HCT116 (cell line): Measurements from ENCODE around the gene SECTM1. TPM values are rescaled to one million over a fixed set of nuclear protein-coding genes. Genes with fewer than 3 reads are reported as not detected.

Experiments
- ATAC-seq: fragments of 200-7000 bp; cut with Tn5 transposase; 2 replicates; pipeline ENCODE4 v1.9.1; 2020; ENCODE audit warnings: mild to moderate bottlenecking, moderate library complexity
- BruUV-seq: library from RNA; stranded (reverse); fragments of 400-500 nt; replicated peaks from 2 replicates; lab custom pipeline; 2021; lab: Mats Ljungman, UMichigan
- CTCF ChIA-PET: fragments of 300-600 bp; sonication (Branson Sonifier 250); formaldehyde crosslinking; loops from one replicate; lab custom pipeline; 2021; ENCODE audit warnings: antibody characterized with exemption; lab: Charles Lee
- POLR2A ChIA-PET: fragments of 300-600, 350-600 bp; sonication (Branson Sonifier 250); formaldehyde crosslinking; loops from one replicate; lab custom pipeline; 2021; ENCODE audit warnings: antibody characterized with exemption; lab: Charles Lee
- RAD21 ChIA-PET, 2 experiments: fragments of 300-600 bp; sonication (Branson Sonifier 250); formaldehyde crosslinking; loops; one replicate each; lab custom pipeline; 2023; ENCODE audit warnings: low total read pairs in 2 of 2; ENCODE audit not compliant: uncharacterized antibody in 2 of 2, unreplicated experiment in 2 of 2, low non-redundant PET in 1 of 2; lab: Charles Lee
- DNase-seq: peaks from one replicate; pipeline ENCODE4 v3.0.0-alpha.2; 2010; ENCODE audit warnings: low read depth, low spot score
- H2AFZ ChIP-seq: fragments of 200-600 bp; shearing (Covaris generic), sonication (generic); 2 replicates; pipeline ENCODE4 v1.6.1; 2017; ENCODE audit warnings: low read depth, mixed run types, mixed read lengths, antibody characterized with exemption, low read length; ENCODE audit not compliant: poor library complexity, severe bottlenecking
- H3K27ac ChIP-seq: 2 replicates; pipeline ENCODE4 v1.5.1; 2012; ENCODE audit warnings: low read depth, low read length
- H3K27me3 ChIP-seq: fragments of 200-600 bp; sonication (generic); 2 replicates; pipeline ENCODE4 v1.6.1; 2016; ENCODE audit warnings: mixed run types, low read length, mixed read lengths; ENCODE audit not compliant: insufficient read depth
- H3K36me3 ChIP-seq, 2 experiments: fragments of 200-500 bp in 1 of 2; fragments of 200-600 bp in 1 of 2; sonication (Bioruptor generic) in 1 of 2; sonication (generic) in 1 of 2; 2 replicates each; pipeline versions ENCODE4 v1.5.1 to v1.6.1; 2014 to 2016; ENCODE audit warnings: low read length in 2 of 2, inconsistent platforms in 1 of 2, mixed read lengths in 1 of 2, mixed run types in 1 of 2; ENCODE audit not compliant: insufficient read depth in 2 of 2, control insufficient read depth in 1 of 2
- H3K4me1 ChIP-seq, 2 experiments: fragments of 200-600 bp in 1 of 2; sonication (generic) in 1 of 2; 2 replicates each; pipeline versions ENCODE4 v1.5.1 to v1.6.1; 2012 to 2017; ENCODE audit warnings: low read length in 2 of 2, inconsistent platforms in 1 of 2, mild to moderate bottlenecking in 1 of 2, mixed read lengths in 1 of 2, mixed run types in 1 of 2, moderate library complexity in 1 of 2; ENCODE audit not compliant: insufficient read depth in 2 of 2, control insufficient read depth in 1 of 2
- H3K4me2 ChIP-seq: fragments of 200-600 bp; sonication (generic); 2 replicates; pipeline ENCODE4 v1.6.1; 2017; ENCODE audit warnings: mixed run types, low read length, mixed read lengths
- H3K4me3 ChIP-seq, 2 experiments: fragments of 200-600 bp in 1 of 2; sonication (generic) in 1 of 2; replicated peaks in 1 of 2; 2 replicates each; pipeline ENCODE4 v1.5.1; 2011 to 2016; ENCODE audit warnings: low read length in 2 of 2, control low read depth in 1 of 2, low read depth in 1 of 2, mild to moderate bottlenecking in 1 of 2, mixed read lengths in 1 of 2, mixed run types in 1 of 2
- H3K79me2 ChIP-seq: fragments of 200-600 bp; sonication (generic); 2 replicates; pipeline ENCODE4 v1.6.1; 2017; ENCODE audit warnings: mild to moderate bottlenecking, mixed run types, low read length, moderate library complexity, mixed read lengths; ENCODE audit not compliant: insufficient read depth
- H3K9ac ChIP-seq: fragments of 200-600 bp; sonication (generic); 2 replicates; pipeline ENCODE4 v1.6.1; 2016; ENCODE audit warnings: low read length, mixed read lengths
- H3K9me2 ChIP-seq: fragments of 200-600 bp; sonication (generic), shearing (Covaris generic); 2 replicates; pipeline ENCODE4 v1.6.1; 2017; ENCODE audit warnings: mixed run types, mild to moderate bottlenecking, moderate library complexity; ENCODE audit not compliant: insufficient read depth
- H3K9me3 ChIP-seq, 2 experiments: fragments of 200-500 bp in 1 of 2; fragments of 200-600 bp in 1 of 2; sonication (Bioruptor generic) in 1 of 2; sonication (generic) in 1 of 2; 2 replicates each; pipeline ENCODE4 v1.6.1; 2014 to 2017; ENCODE audit warnings: low read length in 2 of 2, mixed read lengths in 2 of 2, inconsistent platforms in 1 of 2, low read depth in 1 of 2, mild to moderate bottlenecking in 1 of 2, mixed run types in 1 of 2, moderate library complexity in 1 of 2; ENCODE audit not compliant: control insufficient read depth in 1 of 2, insufficient read depth in 1 of 2
- H4K20me1 ChIP-seq: fragments of 200-600 bp; sonication (generic), shearing (Covaris generic); 2 replicates; pipeline ENCODE4 v1.6.1; 2017; ENCODE audit warnings: mixed run types, mild to moderate bottlenecking, moderate library complexity; ENCODE audit not compliant: insufficient read depth
- ATF3 ChIP-seq: IDR thresholded peaks from 2 replicates; pipeline ENCODE4 v1.6.1; 2012
- CBX3 ChIP-seq: IDR thresholded peaks from 2 replicates; pipeline ENCODE4 v1.6.1; 2012; ENCODE audit warnings: low read depth
- CEBPB ChIP-seq: IDR thresholded peaks from 2 replicates; pipeline ENCODE4 v1.6.1; 2012; ENCODE audit warnings: low read depth
- EGR1 ChIP-seq: IDR thresholded peaks from 2 replicates; pipeline ENCODE4 v1.6.1; 2012; ENCODE audit warnings: low read depth
- ELF1 ChIP-seq: IDR thresholded peaks from 2 replicates; pipeline ENCODE4 v1.6.1; 2012; ENCODE audit warnings: low read depth, borderline replicate concordance
- EZH2 ChIP-seq: fragments of 200-600 bp; sonication (generic); IDR thresholded peaks from 2 replicates; pipeline ENCODE4 v1.6.1; 2017; ENCODE audit warnings: antibody characterized with exemption, mixed run types
- EZH2phosphoT487 ChIP-seq: fragments of 200-600 bp; IDR thresholded peaks from 2 replicates; pipeline ENCODE4 v1.6.1; 2018; ENCODE audit warnings: antibody characterized with exemption, borderline replicate concordance
- FOSL1 ChIP-seq: IDR thresholded peaks from 2 replicates; pipeline ENCODE4 v1.6.1; 2012; ENCODE audit warnings: low read depth
- POLR2A ChIP-seq: IDR thresholded peaks from 2 replicates; pipeline ENCODE4 v1.7.0; 2011; ENCODE audit warnings: borderline replicate concordance; ENCODE audit not compliant: insufficient read depth, insufficient read length; ENCODE audit errors: extremely low read depth
- POLR2AphosphoS5 ChIP-seq: IDR thresholded peaks from 2 replicates; pipeline ENCODE4 v1.6.1; 2011; ENCODE audit warnings: mild to moderate bottlenecking, low read depth, low read length, moderate library complexity
- RAD21 ChIP-seq: IDR thresholded peaks from 2 replicates; pipeline ENCODE4 v1.6.1; 2012; ENCODE audit warnings: low read depth, mild to moderate bottlenecking
- REST ChIP-seq: IDR thresholded peaks from 2 replicates; pipeline ENCODE4 v1.6.1; 2012; ENCODE audit warnings: low read depth
- SRF ChIP-seq: IDR thresholded peaks from 2 replicates; pipeline ENCODE4 v1.6.1; 2012; ENCODE audit warnings: low read depth
- ZFX ChIP-seq: fragments of 450-650 bp; IDR thresholded peaks from 2 replicates; pipeline ENCODE4 v1.6.1; 2017
- ZNF274 ChIP-seq: fragments of 200-500 bp; sonication (Bioruptor generic); IDR thresholded peaks from 2 replicates; pipeline ENCODE4 v1.6.1; 2014; ENCODE audit warnings: mild to moderate bottlenecking, low read depth, low read length, inconsistent platforms
- intact Hi-C: fragments of 100-400 bp; cut with micrococcal nuclease; formaldehyde crosslinking; loops from 2 replicates; pipeline ENCODE4 v1.10.0; 2022
- total RNA-seq: library from RNA; stranded (reverse); gene quantifications from one replicate; pipeline ENCODE4 v1.2.1, GENCODE V29; 2021; ENCODE audit not compliant: unreplicated experiment
- TF ChIP-seq, protein P1 (sequence below): IDR thresholded peaks from 2 replicates; pipeline ENCODE4 v1.6.1; 2012
- TF ChIP-seq, protein P2 (sequence below): IDR thresholded peaks from 2 replicates; pipeline ENCODE4 v1.6.1; 2011; ENCODE audit warnings: mild to moderate bottlenecking, low read length, moderate library complexity; ENCODE audit not compliant: insufficient replicate concordance; ENCODE audit errors: extremely low read depth

Gene SECTM1
- total RNA-seq, 1 experiment from 2014 or later, result 6.8 TPM

DNA sequence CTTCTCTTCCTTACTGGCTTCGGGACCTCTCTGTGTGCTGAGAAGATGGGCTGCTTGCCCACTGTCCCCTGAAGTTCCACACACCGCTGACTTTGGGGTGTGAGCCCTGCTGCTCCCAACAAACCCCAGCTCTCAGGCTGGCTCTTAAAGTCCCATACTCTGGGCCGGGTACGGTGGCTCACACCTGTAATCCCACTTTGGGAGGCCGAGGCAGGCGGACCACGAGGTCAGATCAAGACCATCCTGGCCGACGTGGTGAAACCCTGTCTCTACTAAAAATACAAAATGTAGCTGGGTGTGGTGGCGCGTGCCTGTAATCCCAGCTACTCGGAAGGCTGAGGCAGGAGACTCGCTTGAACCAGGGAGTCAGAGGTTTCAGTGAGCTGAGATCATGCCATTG is 33.3 kb downstream of the SECTM1 start:
- H3K27ac ChIP-seq, result no peak overlapping the region
- BruUV-seq, result no TSS peak

More for the DNA sequence above, 33.3 kb downstream of the SECTM1 start:
- H3K9me2 ChIP-seq, result no peaks in the 10 kb centered on the region
- no peak overlapping the region for H3K4me3 ChIP-seq
- ChIA-PET RAD21 (no interaction called here), POLR2A (interaction anchor here (0.7 to 1.4 kb wide), 2 partner anchors 8 to 36 kb away, joined by 4 to 10 read pairs; no protein-coding TSS in a partner anchor), CTCF (interaction anchor here (0.7 to 1.9 kb wide), 10 partner anchors 8 to 277 kb away, joined by 3 to 6 read pairs (median 4); partner anchors contain the start of genes CENPX, LRRC45 and SECTM1)
- H3K4me2 ChIP-seq, result no peak overlapping the region
- H3K9me3 ChIP-seq, result no peaks in the 10 kb centered on the region
- no peak for TF ChIP-seq SRF
- no peak for TF ChIP-seq ELF1
- no peak for TF ChIP-seq REST
- TF ChIP-seq ZNF274, result no peak
- no peak for TF ChIP-seq CEBPB
- no peak for TF ChIP-seq CBX3
- TF ChIP-seq EZH2phosphoT487, result no peak
- TF ChIP-seq, protein P1, sequence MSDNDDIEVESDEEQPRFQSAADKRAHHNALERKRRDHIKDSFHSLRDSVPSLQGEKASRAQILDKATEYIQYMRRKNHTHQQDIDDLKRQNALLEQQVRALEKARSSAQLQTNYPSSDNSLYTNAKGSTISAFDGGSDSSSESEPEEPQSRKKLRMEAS, result no peak
- TF ChIP-seq RAD21, result no peak
- TF ChIP-seq EZH2, result no peak
- TF ChIP-seq, protein P2, sequence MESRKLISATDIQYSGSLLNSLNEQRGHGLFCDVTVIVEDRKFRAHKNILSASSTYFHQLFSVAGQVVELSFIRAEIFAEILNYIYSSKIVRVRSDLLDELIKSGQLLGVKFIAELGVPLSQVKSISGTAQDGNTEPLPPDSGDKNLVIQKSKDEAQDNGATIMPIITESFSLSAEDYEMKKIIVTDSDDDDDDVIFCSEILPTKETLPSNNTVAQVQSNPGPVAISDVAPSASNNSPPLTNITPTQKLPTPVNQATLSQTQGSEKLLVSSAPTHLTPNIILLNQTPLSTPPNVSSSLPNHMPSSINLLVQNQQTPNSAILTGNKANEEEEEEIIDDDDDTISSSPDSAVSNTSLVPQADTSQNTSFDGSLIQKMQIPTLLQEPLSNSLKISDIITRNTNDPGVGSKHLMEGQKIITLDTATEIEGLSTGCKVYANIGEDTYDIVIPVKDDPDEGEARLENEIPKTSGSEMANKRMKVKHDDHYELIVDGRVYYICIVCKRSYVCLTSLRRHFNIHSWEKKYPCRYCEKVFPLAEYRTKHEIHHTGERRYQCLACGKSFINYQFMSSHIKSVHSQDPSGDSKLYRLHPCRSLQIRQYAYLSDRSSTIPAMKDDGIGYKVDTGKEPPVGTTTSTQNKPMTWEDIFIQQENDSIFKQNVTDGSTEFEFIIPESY, result no peak
- TF ChIP-seq FOSL1, result no peak
- TF ChIP-seq POLR2A, result no peak
- no peak for TF ChIP-seq EGR1
- TF ChIP-seq ATF3, result no peak
- TF ChIP-seq ZFX, result no peak
- no peak for TF ChIP-seq POLR2AphosphoS5
- peaks cover 29 to 64% of the 10 kb centered on the region in 2 experiments for H3K4me1 ChIP-seq
- no peak for DNase-seq
- no peak overlapping the region for H2AFZ ChIP-seq
- H3K36me3 ChIP-seq, result no peaks in the 10 kb centered on the region
- intact Hi-C loops, result loop anchor here (2.0 kb wide), 1 partner anchor 115 kb away; no protein-coding TSS in a partner anchor
- no peaks in the 10 kb centered on the region for H4K20me1 ChIP-seq
- no peaks in the 10 kb centered on the region for H3K79me2 ChIP-seq
- H3K9ac ChIP-seq, result no peak overlapping the region
- no peaks in the 10 kb centered on the region for H3K27me3 ChIP-seq
- no peak for ATAC-seq
